GM19468 (cell line): ENCODE data around the gene PLCL2.
A peak's percentile ranks its signal among the peaks of the same experiment; 100 is the strongest.

Experiments
- ATAC-seq: cut with Tn5 transposase; IDR thresholded peaks from one replicate; pipeline ENCODE4 v1.9.1; 2021; ENCODE audit warnings: mild to moderate bottlenecking, moderate library complexity, moderate number of reproducible peaks; ENCODE audit not compliant: unreplicated experiment; ENCODE audit errors: extremely low read depth

The PLCL2 gene

GRCh38 chr3:16888785-16889607 lies 4.2 kb downstream of the PLCL2 start:
- no peak for ATAC-seq

- no peak for ATAC-seq
Observed at GRCh38 chr3:16890597-16891333, 6.0 kb downstream of the PLCL2 start.

GRCh38 chr3:16893618-16894200 lies 9.0 kb downstream of the PLCL2 start:
- ATAC-seq, result no peak

- ATAC-seq, result no peak
Observed at GRCh38 chr3:16896094-16896627, 11.4 kb downstream of the PLCL2 start.

DNA sequence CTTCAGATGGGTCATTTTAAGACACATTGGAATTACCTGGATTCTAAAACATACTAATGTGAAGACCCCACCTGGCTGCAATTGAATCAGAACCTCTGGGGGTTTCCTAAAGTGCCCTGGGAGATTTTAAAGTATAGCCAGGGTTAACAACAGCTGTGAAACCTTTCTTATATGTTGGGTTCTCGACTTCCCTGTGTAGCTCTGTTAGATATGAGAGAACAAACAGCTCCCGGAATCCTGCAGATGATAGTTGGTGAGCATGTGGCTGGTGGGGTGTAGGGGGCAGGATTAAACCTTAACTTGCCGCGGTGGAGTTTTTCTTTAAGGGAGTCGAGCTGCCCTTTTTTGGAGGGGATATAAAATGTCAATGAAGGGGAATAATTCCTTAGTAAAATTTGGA lies 12.1 kb downstream of the PLCL2 start:
- ATAC-seq, result no peak

GRCh38 chr3:16897254-16897926 lies 12.6 kb downstream of the PLCL2 start:
- ATAC-seq, result peak; percentile 73

- ATAC-seq, result no peak
Observed at GRCh38 chr3:16898595-16899395, 14.0 kb downstream of the PLCL2 start.

DNA sequence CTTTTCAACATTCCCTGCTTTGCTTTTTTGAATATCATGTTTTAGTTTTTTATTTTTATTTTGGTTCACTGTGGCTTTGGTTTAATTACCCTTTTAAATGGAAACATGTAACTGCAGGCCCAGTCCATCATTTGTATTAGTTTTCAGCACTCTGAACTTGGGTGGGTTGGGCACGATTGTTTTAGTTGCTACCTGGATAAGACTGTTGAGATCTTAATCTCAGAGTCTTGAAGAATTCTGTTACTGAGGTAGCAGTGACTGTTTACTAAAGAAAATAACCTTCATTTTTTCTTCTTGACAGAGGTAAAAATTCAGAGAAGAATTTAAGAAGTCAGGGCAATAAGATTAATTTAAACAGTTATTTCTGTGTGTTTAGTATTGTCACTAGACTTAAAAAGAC lies 15.2 kb downstream of the PLCL2 start:
- no peak for ATAC-seq

GRCh38 chr3:16900779-16901440 lies 16.2 kb downstream of the PLCL2 start:
- ATAC-seq, result no peak

DNA sequence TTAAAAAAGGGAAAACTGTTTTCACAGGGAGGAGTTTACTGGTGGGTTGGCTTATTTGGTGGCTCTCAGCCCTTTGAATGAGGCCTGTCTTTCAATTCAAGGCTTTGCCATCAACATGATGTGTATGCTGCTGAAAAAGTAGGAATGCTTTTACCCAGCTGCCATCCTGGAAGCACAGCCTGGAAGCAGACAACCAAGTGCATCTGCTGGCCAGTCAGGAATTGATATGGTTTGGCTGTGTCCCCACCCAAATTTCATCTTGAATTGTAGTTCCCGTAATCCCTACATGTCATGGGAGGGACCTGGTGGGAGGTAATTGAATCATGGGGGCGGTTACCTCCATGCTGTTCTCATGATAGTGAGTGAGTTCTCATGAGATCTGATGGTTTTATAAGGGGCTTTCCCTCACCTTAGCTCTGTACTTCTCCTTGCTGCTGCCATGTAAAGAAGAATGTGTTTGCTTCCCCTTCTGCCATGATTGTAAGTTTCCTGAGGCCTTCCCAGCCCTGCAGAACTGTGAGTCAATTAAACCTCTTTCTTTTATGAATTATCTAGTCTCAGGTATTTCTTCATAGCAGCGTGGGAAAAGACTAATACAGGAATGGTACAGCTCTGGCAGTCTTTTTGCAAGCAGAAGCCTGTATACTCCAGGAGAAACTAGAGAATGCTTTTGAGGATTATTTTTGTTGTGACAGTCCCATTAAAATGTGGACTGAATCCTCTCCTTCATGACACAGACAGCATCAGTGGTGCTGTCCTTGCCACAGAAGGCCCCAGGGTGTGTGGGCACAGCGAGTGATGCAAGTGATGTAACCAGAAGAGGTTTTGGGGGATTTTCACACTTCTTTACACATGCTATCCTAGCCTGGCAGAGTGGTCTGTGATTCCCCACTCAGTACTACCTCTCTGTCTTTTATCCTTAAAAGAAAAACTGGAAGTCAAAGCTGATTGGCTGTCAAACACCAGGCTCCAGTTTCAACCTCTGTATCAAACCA lies 20.0 kb downstream of the PLCL2 start:
- ATAC-seq, result no peak

DNA sequence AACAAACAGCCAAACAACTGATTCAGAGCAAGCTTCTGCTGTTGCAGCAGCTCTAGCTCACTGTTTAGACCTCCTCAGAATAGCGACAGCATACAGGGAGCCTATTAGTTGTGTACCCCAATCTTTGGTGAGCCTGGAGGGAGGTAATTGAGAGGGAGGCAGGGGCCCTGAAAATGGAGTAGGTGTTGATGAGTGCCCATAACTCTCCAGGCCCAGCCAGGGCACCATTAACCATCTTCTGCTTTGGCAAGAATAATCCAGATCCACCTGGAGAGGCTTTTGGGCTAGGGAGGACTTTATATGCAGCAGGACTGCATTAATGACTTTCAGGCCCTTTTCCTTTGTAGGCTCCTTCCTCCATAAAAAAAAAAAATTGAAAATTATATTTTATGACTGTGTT lies 20.9 kb downstream of the PLCL2 start:
- no peak for ATAC-seq

DNA sequence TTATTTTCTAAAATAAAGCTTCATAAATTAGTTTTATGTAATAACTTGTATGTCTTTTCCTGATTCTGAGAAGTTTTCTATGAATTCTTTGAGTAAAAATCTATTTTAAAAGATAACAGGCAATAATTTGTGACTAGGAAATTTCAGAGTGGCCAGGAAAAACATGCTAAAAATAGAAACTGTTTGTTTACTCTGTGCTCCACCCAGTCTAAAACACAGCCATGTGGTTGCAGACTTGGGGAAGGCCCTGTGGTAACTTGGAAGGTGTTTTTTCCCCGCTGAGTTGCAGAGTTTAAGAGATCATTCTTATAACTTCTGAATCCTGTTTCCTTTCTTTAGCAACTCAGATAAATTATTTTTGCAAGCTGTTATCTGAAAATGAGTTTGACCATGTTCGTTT lies 21.9 kb downstream of the PLCL2 start:
- ATAC-seq, result no peak

DNA sequence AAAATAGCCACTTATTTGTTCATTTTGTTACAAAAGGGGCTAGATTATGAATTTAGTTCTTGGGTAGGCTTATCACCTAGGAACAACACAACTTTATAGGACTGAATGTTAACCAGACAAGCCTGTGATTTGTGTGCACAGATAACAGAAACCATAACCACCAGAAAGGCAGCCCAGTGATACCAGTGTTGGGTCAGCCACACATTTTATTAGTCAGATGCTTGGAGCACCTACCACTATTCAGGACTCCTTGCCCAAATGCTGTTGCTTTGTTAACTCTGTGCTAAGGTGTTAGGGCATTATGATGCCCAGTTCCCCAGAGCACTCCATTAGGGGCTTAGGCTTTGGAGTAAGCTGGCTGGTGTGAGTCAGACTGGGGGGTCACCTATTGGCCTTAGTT lies 22.5 kb downstream of the PLCL2 start:
- ATAC-seq, result peak; percentile 33

DNA sequence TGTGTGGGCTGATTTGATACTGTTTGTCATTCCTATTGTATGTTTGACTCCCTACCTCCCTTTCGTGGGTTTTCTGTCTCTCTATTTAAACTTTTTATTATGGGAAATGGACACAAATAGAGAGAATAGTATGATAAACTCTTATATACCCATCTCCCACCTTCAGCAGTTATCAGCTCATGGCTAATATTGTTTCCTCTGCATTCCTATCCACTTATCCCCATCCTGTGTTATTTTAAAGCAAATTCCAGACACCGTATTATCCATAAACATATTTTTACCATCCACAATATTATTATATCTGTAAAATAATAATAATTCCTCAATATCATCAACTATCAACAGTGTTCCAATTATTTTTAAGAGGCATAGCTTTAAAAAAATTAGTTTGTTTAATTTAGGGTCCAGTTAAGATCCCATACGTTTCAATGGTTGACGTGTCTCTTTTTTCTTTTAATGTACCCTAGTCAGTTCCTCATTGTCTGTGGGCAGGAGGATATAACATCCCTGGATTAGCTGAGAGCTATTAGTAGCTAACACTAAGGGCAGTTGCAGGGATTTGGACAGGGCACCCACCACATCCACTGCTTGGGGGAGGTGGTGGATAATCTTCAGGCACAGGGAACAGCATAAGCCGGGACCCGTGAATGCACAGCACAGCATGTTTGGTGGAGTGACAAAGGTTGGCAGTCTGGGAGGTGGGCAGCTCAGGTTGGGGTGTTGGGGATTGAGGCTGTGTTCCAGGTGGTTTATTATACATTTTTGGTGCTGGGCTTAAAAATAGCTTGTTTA lies 23.5 kb downstream of the PLCL2 start:
- ATAC-seq, result no peak

DNA sequence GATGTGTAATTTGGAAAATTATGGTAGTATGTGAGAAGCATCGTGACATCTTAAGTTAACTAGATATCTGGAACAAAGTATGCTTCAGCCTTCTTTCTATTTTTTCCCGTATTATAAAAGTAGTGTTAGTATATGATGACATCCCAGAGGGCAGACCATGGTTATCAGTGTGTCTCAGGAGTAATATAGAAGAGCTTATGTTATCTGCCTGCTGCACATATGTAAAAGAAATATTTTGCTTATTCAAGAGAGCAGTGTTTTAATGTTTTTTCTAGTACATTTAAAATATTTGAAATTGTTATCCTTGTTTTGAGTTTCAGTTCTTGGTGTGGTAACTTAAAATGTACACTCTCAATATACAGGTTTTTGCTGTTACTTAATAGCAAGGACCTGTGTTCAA lies 24.1 kb downstream of the PLCL2 start:
- no peak for ATAC-seq

DNA sequence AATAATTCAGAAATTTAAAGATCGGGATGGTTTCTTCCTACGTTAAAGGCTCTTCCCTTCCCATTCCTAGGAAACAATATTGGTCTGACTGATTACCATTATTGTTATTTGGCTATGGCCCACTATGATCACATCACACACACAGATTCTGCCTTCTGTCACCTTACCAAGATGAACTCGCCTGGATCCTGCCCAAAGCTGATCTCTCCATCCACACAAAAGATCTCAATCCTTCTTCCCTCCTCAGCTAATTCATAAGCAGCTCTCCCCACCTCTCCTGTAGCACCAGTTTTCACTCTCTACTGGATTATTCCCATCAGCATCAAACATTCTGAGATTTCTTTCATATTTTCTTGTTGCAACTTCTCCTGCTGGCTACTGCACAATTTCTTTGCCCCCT lies 25.0 kb downstream of the PLCL2 start:
- no peak for ATAC-seq

DNA sequence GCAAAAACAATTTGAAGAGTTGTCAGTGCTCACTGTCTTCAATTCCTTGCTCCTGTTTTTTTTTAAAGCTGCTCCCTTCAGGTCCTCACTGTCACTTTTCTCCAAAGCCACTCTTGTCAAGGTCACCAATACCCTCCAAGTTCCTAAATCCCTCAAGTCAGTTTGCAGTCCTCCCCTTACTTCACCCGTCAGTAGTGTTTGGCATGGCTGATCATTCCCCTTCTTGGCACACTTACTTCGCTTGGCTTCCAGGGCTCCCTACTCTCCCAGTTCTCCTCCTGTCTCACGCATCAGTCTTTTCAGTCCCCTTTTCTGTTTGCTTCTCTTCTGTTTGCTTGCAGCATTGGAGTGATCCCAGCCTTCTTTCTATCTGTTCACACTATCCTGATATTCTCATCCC lies 25.5 kb downstream of the PLCL2 start:
- ATAC-seq, result no peak
